ENCODE results near the gene PCDH15.
"Not testable (repeated sequence)": the region's sequence is repeated elsewhere in the genome, so short reads cannot be mapped to it uniquely, and the experiment has no call there.

PCDH15 gene

DNA sequence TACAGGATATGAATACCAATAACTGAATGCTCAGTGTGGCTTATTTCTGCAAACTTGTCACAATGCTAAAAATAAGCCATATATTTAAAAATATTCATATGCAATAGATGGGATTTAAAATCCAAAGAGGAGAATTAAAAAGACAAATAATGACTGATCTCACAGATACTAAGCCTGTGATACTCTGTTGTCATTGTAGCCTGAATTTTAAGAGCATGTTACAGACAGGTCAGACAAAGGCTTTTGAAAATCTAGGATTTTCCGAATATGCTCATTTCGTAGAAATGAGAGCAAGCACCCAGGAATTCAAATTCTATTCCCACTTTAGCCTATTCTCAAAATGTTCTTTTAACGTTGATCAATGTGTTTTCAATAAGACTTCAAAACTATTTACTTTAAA lies 269.7 kb downstream of the PCDH15 start:
- Histone ChIP-seq H3K27ac (replicated peaks; ENCODE audit: low read length) (no peak overlapping the region), H3K9me3 (replicated peaks in 1 of 2; ENCODE audit: control insufficient read depth in 2 of 2, insufficient read depth in 1 of 2, low read depth in 1 of 2, low read length in 2 of 2) (no peaks in the 10 kb centered on the region), H3K4me3 (ENCODE audit: low read length in 2 of 2) (no peak overlapping the region), H3K14ac (ENCODE audit: low read length) (no peak overlapping the region), H2BK5ac (ENCODE audit: low read length) (no peak overlapping the region), H3K27me3 (ENCODE audit: control insufficient read depth in 3 of 3, insufficient read depth in 3 of 3, low read depth in 1 of 3, low read length in 3 of 3) (no peaks in the 10 kb centered on the region), H3K18ac (ENCODE audit: low read length) (no peak overlapping the region), H2BK15ac (ENCODE audit: low read length) (no peak overlapping the region), H3K4me2 (ENCODE audit: insufficient read depth, low read length, poor library complexity, severe bottlenecking) (no peak overlapping the region), H2AFZ (ENCODE audit: low read length) (no peak overlapping the region), H4K8ac (ENCODE audit: low read depth, low read length) (no peak overlapping the region), H3K4ac (ENCODE audit: low read length) (no peak overlapping the region), H2BK120ac (ENCODE audit: low read depth, low read length) (no peak overlapping the region), H3K4me1 (ENCODE audit: control insufficient read depth in 2 of 2, insufficient read depth in 1 of 2, low read depth in 1 of 2, low read length in 2 of 2) (no peaks in the 10 kb centered on the region), H3K36me3 (replicated peaks in 1 of 2; ENCODE audit: control insufficient read depth in 2 of 2, insufficient read depth in 2 of 2, low read length in 2 of 2) (no peaks in the 10 kb centered on the region), H2AK5ac (ENCODE audit: low read depth, low read length) (no peak overlapping the region), H3K23ac (ENCODE audit: low read depth, low read length, poor library complexity) (no peak overlapping the region), H3K79me1 (ENCODE audit: low read depth, low read length) (no peaks in the 10 kb centered on the region), H4K91ac (ENCODE audit: low read depth, low read length, poor library complexity) (no peak overlapping the region), H2BK12ac (ENCODE audit: low read length) (no peak overlapping the region), H3K9ac (ENCODE audit: low read depth, low read length, poor library complexity) (no peak overlapping the region)
- no CpG with 5 or more reads among the region's 3 CpGs for WGBS, 2 donors (ENCODE audit: extremely low coverage in 2 of 2, insufficient read length in 2 of 2, insufficient replicate concordance in 1 of 2)
- no peak for DNase-seq (ENCODE audit: low spot score)

DNA sequence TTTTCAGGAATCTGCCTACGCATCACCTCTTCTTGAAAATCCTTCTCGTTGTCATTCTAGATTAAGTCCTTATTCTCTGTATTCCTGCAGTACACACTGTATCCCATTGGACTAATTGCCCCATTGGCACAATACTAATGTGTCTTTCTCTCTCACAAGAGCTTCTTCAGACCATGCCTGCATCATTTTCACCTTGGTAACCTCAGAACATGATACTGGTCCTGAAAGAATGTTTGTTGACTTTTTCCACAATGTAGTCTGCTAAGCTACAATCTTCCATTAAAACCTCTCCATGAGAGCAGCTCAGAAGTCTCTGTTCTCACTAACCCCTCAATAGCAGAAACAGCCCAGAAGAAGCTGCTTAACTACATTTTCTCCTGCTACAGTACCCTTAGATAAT lies 270.7 kb downstream of the PCDH15 start:
- H2BK5ac ChIP-seq (ENCODE audit: low read length), result no peak overlapping the region
- H3K9ac ChIP-seq (ENCODE audit: low read depth, low read length, poor library complexity), result no peak overlapping the region
- H3K79me1 ChIP-seq (ENCODE audit: low read depth, low read length), result no peaks in the 10 kb centered on the region
- H3K27ac ChIP-seq (replicated peaks; ENCODE audit: low read length), result no peak overlapping the region
- no peaks in the 10 kb centered on the region for H3K36me3 ChIP-seq (replicated peaks in 1 of 2; ENCODE audit: control insufficient read depth in 2 of 2, insufficient read depth in 2 of 2, low read length in 2 of 2)
- no peak overlapping the region for H2BK12ac ChIP-seq (ENCODE audit: low read length)
- H3K4me2 ChIP-seq (ENCODE audit: insufficient read depth, low read length, poor library complexity, severe bottlenecking), result no peak overlapping the region
- H3K18ac ChIP-seq (ENCODE audit: low read length), result no peak overlapping the region
- H3K14ac ChIP-seq (ENCODE audit: low read length), result no peak overlapping the region
- H2BK15ac ChIP-seq (ENCODE audit: low read length), result no peak overlapping the region
- no peak overlapping the region for H3K4ac ChIP-seq (ENCODE audit: low read length)
- no peak overlapping the region for H2AK5ac ChIP-seq (ENCODE audit: low read depth, low read length)
- no peaks in the 10 kb centered on the region for H3K4me1 ChIP-seq (ENCODE audit: control insufficient read depth in 2 of 2, insufficient read depth in 1 of 2, low read depth in 1 of 2, low read length in 2 of 2)
- H3K27me3 ChIP-seq (ENCODE audit: control insufficient read depth in 3 of 3, insufficient read depth in 3 of 3, low read depth in 1 of 3, low read length in 3 of 3), result no peaks in the 10 kb centered on the region
- no peak overlapping the region for H3K4me3 ChIP-seq (ENCODE audit: low read length in 2 of 2)
- DNase-seq (ENCODE audit: low spot score), result no peak
- WGBS, 2 donors (ENCODE audit: extremely low coverage in 2 of 2, insufficient read length in 2 of 2, insufficient replicate concordance in 1 of 2), result no CpG with 5 or more reads among the region's 2 CpGs
- H2BK120ac ChIP-seq (ENCODE audit: low read depth, low read length), result no peak overlapping the region
- H4K8ac ChIP-seq (ENCODE audit: low read depth, low read length), result no peak overlapping the region
- H4K91ac ChIP-seq (ENCODE audit: low read depth, low read length, poor library complexity), result no peak overlapping the region
- no peak overlapping the region for H2AFZ ChIP-seq (ENCODE audit: low read length)
- no peak overlapping the region for H3K23ac ChIP-seq (ENCODE audit: low read depth, low read length, poor library complexity)
- H3K9me3 ChIP-seq (replicated peaks in 1 of 2; ENCODE audit: control insufficient read depth in 2 of 2, insufficient read depth in 1 of 2, low read depth in 1 of 2, low read length in 2 of 2), result no peaks in the 10 kb centered on the region

- H2BK15ac ChIP-seq (ENCODE audit: low read length), result no peak overlapping the region
- H3K4me2 ChIP-seq (ENCODE audit: insufficient read depth, low read length, poor library complexity, severe bottlenecking), result no peak overlapping the region
- H2BK12ac ChIP-seq (ENCODE audit: low read length), result no peak overlapping the region
- H3K23ac ChIP-seq (ENCODE audit: low read depth, low read length, poor library complexity), result no peak overlapping the region
- no CpG with 5 or more reads among the region's 1 CpG for WGBS, 2 donors (ENCODE audit: extremely low coverage in 2 of 2, insufficient read length in 2 of 2, insufficient replicate concordance in 1 of 2)
- no peaks in the 10 kb centered on the region for H3K4me1 ChIP-seq (ENCODE audit: control insufficient read depth in 2 of 2, insufficient read depth in 1 of 2, low read depth in 1 of 2, low read length in 2 of 2)
- no peak overlapping the region for H3K9ac ChIP-seq (ENCODE audit: low read depth, low read length, poor library complexity)
- no peaks in the 10 kb centered on the region for H3K36me3 ChIP-seq (replicated peaks in 1 of 2; ENCODE audit: control insufficient read depth in 2 of 2, insufficient read depth in 2 of 2, low read length in 2 of 2)
- H3K27me3 ChIP-seq (ENCODE audit: control insufficient read depth in 3 of 3, insufficient read depth in 3 of 3, low read depth in 1 of 3, low read length in 3 of 3), result no peaks in the 10 kb centered on the region
- DNase-seq (ENCODE audit: low spot score), result no peak
- H3K27ac ChIP-seq (replicated peaks; ENCODE audit: low read length), result no peak overlapping the region
- no peak overlapping the region for H3K18ac ChIP-seq (ENCODE audit: low read length)
- no peak overlapping the region for H3K4ac ChIP-seq (ENCODE audit: low read length)
- no peak overlapping the region for H4K91ac ChIP-seq (ENCODE audit: low read depth, low read length, poor library complexity)
- H3K4me3 ChIP-seq (ENCODE audit: low read length in 2 of 2), result no peak overlapping the region
- no peaks in the 10 kb centered on the region for H3K9me3 ChIP-seq (replicated peaks in 1 of 2; ENCODE audit: control insufficient read depth in 2 of 2, insufficient read depth in 1 of 2, low read depth in 1 of 2, low read length in 2 of 2)
- H2AK5ac ChIP-seq (ENCODE audit: low read depth, low read length), result no peak overlapping the region
- no peak overlapping the region for H2BK5ac ChIP-seq (ENCODE audit: low read length)
- H4K8ac ChIP-seq (ENCODE audit: low read depth, low read length), result no peak overlapping the region
- no peak overlapping the region for H2BK120ac ChIP-seq (ENCODE audit: low read depth, low read length)
- no peaks in the 10 kb centered on the region for H3K79me1 ChIP-seq (ENCODE audit: low read depth, low read length)
- H3K14ac ChIP-seq (ENCODE audit: low read length), result no peak overlapping the region
- H2AFZ ChIP-seq (ENCODE audit: low read length), result no peak overlapping the region
These were observed 275.2 kb downstream of the PCDH15 start for GRCh38 chr10:54525816-54526215.

DNA sequence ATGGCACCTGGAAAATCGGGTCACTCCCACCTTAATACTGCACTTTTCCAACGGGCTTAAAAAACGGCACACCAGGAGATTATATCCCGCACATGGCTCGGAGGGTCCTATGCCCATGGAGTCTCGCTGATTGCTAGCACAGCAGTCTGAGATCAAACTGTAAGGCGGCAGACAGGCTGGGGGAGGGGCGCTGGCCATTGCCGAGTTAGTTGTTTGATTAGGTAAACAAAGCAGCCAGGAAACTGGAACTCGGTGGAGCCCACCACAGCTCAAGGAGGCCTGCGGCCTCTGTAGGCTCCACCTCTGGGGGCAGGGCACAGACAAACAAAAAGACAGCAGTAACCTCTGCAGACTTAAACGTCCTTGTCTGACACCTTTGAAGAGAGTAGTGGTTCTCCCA lies 285.8 kb downstream of the PCDH15 start:
- H2BK12ac ChIP-seq (ENCODE audit: low read length); H3K9ac ChIP-seq (ENCODE audit: low read depth, low read length, poor library complexity); DNase-seq (ENCODE audit: low spot score); H2BK5ac ChIP-seq (ENCODE audit: low read length); H3K4ac ChIP-seq (ENCODE audit: low read length); H3K27ac ChIP-seq (replicated peaks; ENCODE audit: low read length); H2AFZ ChIP-seq (ENCODE audit: low read length); H3K14ac ChIP-seq (ENCODE audit: low read length); H3K23ac ChIP-seq (ENCODE audit: low read depth, low read length, poor library complexity); H3K4me1 ChIP-seq (ENCODE audit: control insufficient read depth in 2 of 2, insufficient read depth in 1 of 2, low read depth in 1 of 2, low read length in 2 of 2); H4K8ac ChIP-seq (ENCODE audit: low read depth, low read length); H3K36me3 ChIP-seq (replicated peaks in 1 of 2; ENCODE audit: control insufficient read depth in 2 of 2, insufficient read depth in 2 of 2, low read length in 2 of 2); H3K18ac ChIP-seq (ENCODE audit: low read length); H3K4me3 ChIP-seq (ENCODE audit: low read length in 2 of 2); H2BK15ac ChIP-seq (ENCODE audit: low read length); H3K9me3 ChIP-seq (replicated peaks in 1 of 2; ENCODE audit: control insufficient read depth in 2 of 2, insufficient read depth in 1 of 2, low read depth in 1 of 2, low read length in 2 of 2); H3K27me3 ChIP-seq (ENCODE audit: control insufficient read depth in 3 of 3, insufficient read depth in 3 of 3, low read depth in 1 of 3, low read length in 3 of 3); H3K79me1 ChIP-seq (ENCODE audit: low read depth, low read length); H2AK5ac ChIP-seq (ENCODE audit: low read depth, low read length); H2BK120ac ChIP-seq (ENCODE audit: low read depth, low read length); H3K4me2 ChIP-seq (ENCODE audit: insufficient read depth, low read length, poor library complexity, severe bottlenecking); H4K91ac ChIP-seq (ENCODE audit: low read depth, low read length, poor library complexity): not testable (repeated sequence)
- no CpG with 5 or more reads among the region's 12 CpGs for WGBS, 2 donors (ENCODE audit: extremely low coverage in 2 of 2, insufficient read length in 2 of 2, insufficient replicate concordance in 1 of 2)

All from neuronal stem cell (in vitro differentiated cells).